Keratinocyte (primary cell): ENCODE measurements around the gene NLGN3. TPM values are rescaled to one million over a fixed set of nuclear protein-coding genes. Genes with fewer than 3 reads are reported as not detected.

ENCODE experiments used
- DNase-seq: peaks from one replicate; pipeline ENCODE4 v3.0.0-alpha.2; 2011; ENCODE audit warnings: low read depth, missing footprints, low spot score
- FAIRE-seq: peaks from 2 replicates; lab custom pipeline; 2011; peaks lifted over from hg19 to GRCh38; lab: Jason Lieb, UNC
- H2AFZ ChIP-seq: 2 replicates; pipeline ENCODE4 v1.6.0; 2012; ENCODE audit warnings: low read length, control low read depth, inconsistent platforms; ENCODE audit not compliant: control insufficient read depth
- H3K27ac ChIP-seq: 2 replicates; pipeline ENCODE4 v1.5.1; 2011; ENCODE audit warnings: low read length; ENCODE audit not compliant: control insufficient read depth, insufficient read depth
- H3K27me3 ChIP-seq: 3 replicates; pipeline ENCODE4 v1.6.0; 2011; ENCODE audit warnings: low read length; ENCODE audit not compliant: control insufficient read depth, insufficient read depth; ENCODE audit errors: extremely low read depth
- H3K36me3 ChIP-seq, 2 experiments: 2 replicates in 1 of 2; 3 replicates in 1 of 2; pipeline ENCODE4 v1.5.1; 2011; ENCODE audit warnings: low read length in 2 of 2, mild to moderate bottlenecking in 1 of 2; ENCODE audit not compliant: control insufficient read depth in 2 of 2, insufficient read depth in 2 of 2; ENCODE audit errors: extremely low read depth in 1 of 2
- H3K4me1 ChIP-seq: 3 replicates; pipeline ENCODE4 v1.5.1; 2011; ENCODE audit warnings: low read length; ENCODE audit not compliant: control insufficient read depth, insufficient read depth; ENCODE audit errors: extremely low read depth
- H3K4me2 ChIP-seq: 3 replicates; pipeline ENCODE4 v1.6.0; 2011; ENCODE audit warnings: low read depth, low read length; ENCODE audit not compliant: control insufficient read depth, insufficient read depth; ENCODE audit errors: extremely low read depth
- H3K4me3 ChIP-seq, 3 experiments: fragments of 200-600 bp in 1 of 3; sonication (generic) in 1 of 3; 2 replicates in 2 of 3; 3 replicates in 1 of 3; pipeline ENCODE4 v1.5.1; 2011 to 2016; ENCODE audit warnings: low read length in 3 of 3, mild to moderate bottlenecking in 3 of 3, control low read depth in 2 of 3, inconsistent platforms in 1 of 3, low read depth in 1 of 3, mixed read lengths in 1 of 3, mixed run types in 1 of 3, moderate library complexity in 1 of 3; ENCODE audit not compliant: control insufficient read depth in 2 of 3, insufficient read depth in 2 of 3; ENCODE audit errors: extremely low read depth in 1 of 3
- H3K79me2 ChIP-seq: 2 replicates; pipeline ENCODE4 v1.6.0; 2012; ENCODE audit warnings: low read length; ENCODE audit not compliant: control insufficient read depth, insufficient read depth
- H3K9ac ChIP-seq: 3 replicates; pipeline ENCODE4 v1.6.0; 2011; ENCODE audit warnings: low read length; ENCODE audit not compliant: control insufficient read depth, insufficient read depth; ENCODE audit errors: extremely low read depth
- H3K9me1 ChIP-seq: 3 replicates; pipeline ENCODE4 v1.6.0; 2011; ENCODE audit warnings: low read length; ENCODE audit not compliant: control insufficient read depth, insufficient read depth; ENCODE audit errors: extremely low read depth
- H3K9me3 ChIP-seq: 2 replicates; pipeline ENCODE4 v1.5.1; 2012; ENCODE audit warnings: low read depth, low read length; ENCODE audit not compliant: control insufficient read depth
- H4K20me1 ChIP-seq: 3 replicates; pipeline ENCODE4 v1.6.0; 2011; ENCODE audit warnings: low read length; ENCODE audit not compliant: control insufficient read depth, insufficient read depth; ENCODE audit errors: extremely low read depth
- EZH2 ChIP-seq: IDR thresholded peaks from one replicate; pipeline ENCODE4 v1.6.1; 2012; ENCODE audit warnings: inconsistent platforms, mild to moderate bottlenecking, low read length, moderate library complexity
- dilution Hi-C: fragments of 300-500 bp; cut with MboI; formaldehyde crosslinking; loops from one replicate; pipeline ENCODE4 v1.7.0; 2020; ENCODE audit warnings: low sequenced_read_pairs; ENCODE audit not compliant: extremely low pct_ligation_motif_present
- polyA plus RNA-seq, 5 experiments: library from polyadenylated mRNA; depleted of rRNA in 3 of 5; stranded (reverse) in 3 of 5; stranded (forward) in 1 of 5; unstranded in 1 of 5; fragments of >200 nt; gene quantifications; 1 replicate in 1 of 5; 2 replicates in 3 of 5; 3 replicates in 1 of 5; pipeline versions ENCODE4 v1.2.1 to v1.2.3, GENCODE V29; 2011 to 2012; ENCODE audit warnings: missing spikeins in 2 of 5, low read depth in 1 of 5, low replicate concordance in 1 of 5
- TF ChIP-seq, protein P1 (sequence below), 3 experiments: IDR thresholded peaks in 1 of 3; conservative IDR thresholded peaks in 1 of 3; optimal IDR thresholded peaks in 1 of 3; 2 replicates in 2 of 3; 3 replicates in 1 of 3; pipeline versions ENCODE3 to v1.5.1; 2011; ENCODE audit warnings: low read length in 3 of 3, mild to moderate bottlenecking in 3 of 3, moderate library complexity in 2 of 3, control low read depth in 1 of 3, inconsistent platforms in 1 of 3; ENCODE audit not compliant: insufficient read depth in 2 of 3; ENCODE audit errors: extremely low read depth in 1 of 3

The NLGN3 gene
- polyA plus RNA-seq, 1 donor (not counting 4 experiments of a cell fraction or from before 2014, with no cell fraction given): 0.05 TPM

DNA sequence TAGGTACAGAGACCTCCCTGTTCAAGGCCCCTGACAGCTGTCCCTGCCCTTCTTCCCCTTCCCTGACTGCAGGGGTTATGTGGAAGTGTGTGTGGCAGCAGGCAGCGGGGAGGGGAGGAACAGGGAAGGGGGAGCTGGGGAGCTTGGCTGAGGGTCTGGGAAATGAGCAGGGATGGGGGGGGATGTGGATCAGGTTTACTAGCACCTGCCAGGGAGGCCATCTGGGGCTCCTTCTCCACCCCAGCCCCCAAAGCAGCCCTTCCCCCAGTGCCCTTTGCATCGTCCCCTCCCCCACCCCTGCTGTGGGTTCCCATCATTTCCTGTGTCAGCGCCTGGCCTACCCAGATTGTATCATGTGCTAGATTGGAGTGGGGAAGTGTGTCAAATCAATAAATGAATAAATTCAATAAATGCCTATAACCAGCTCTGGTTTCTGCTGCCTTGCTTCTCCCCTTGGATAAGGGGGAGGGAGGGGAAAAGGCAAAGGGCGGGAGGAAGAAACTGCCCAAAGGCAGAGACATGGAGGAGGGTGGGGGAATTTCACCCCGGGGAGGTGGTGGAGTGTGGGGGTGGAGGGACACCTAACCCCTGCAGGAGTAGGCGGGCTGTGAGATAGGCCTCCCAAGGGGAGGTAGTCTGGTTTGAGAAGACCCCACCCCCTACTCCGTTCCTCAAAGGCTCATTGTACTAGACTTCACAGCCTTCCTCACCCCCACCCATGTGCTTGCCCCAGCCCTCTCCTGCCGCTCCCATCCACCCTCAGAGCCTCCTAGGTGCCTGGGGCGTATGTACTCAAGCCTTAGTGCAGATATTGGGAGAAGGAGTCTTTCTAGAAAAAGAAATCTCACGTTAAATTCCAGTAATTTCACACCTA, 41.3 kb upstream of the NLGN3 start:
- Histone ChIP-seq H3K27ac (no peak overlapping the region), H3K9ac (no peak overlapping the region), H3K27me3 (no peaks in the 10 kb centered on the region), H3K9me3 (no peaks in the 10 kb centered on the region), H3K36me3 (no peaks in the 10 kb centered on the region), H3K4me2 (no peak overlapping the region), H2AFZ (no peak overlapping the region), H3K4me3 (no peak overlapping the region), H3K79me2 (no peaks in the 10 kb centered on the region), H3K4me1 (no peaks in the 10 kb centered on the region), H3K9me1 (no peaks in the 10 kb centered on the region), H4K20me1 (no peaks in the 10 kb centered on the region)
- FAIRE-seq: no peak
- no peak for DNase-seq
- dilution Hi-C loops: no loop called here
- TF ChIP-seq, protein P1, sequence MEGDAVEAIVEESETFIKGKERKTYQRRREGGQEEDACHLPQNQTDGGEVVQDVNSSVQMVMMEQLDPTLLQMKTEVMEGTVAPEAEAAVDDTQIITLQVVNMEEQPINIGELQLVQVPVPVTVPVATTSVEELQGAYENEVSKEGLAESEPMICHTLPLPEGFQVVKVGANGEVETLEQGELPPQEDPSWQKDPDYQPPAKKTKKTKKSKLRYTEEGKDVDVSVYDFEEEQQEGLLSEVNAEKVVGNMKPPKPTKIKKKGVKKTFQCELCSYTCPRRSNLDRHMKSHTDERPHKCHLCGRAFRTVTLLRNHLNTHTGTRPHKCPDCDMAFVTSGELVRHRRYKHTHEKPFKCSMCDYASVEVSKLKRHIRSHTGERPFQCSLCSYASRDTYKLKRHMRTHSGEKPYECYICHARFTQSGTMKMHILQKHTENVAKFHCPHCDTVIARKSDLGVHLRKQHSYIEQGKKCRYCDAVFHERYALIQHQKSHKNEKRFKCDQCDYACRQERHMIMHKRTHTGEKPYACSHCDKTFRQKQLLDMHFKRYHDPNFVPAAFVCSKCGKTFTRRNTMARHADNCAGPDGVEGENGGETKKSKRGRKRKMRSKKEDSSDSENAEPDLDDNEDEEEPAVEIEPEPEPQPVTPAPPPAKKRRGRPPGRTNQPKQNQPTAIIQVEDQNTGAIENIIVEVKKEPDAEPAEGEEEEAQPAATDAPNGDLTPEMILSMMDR (optimal IDR thresholded peaks at IDR 0.05 in 1 of 3, IDR thresholded peaks at IDR 0.05 in 1 of 3, conservative IDR thresholded peaks at IDR 0.05 in 1 of 3; ENCODE audit: extremely low read depth in 1 of 3, insufficient read depth in 2 of 3, low read length in 3 of 3): no peak
- TF ChIP-seq EZH2: no peak

DNA sequence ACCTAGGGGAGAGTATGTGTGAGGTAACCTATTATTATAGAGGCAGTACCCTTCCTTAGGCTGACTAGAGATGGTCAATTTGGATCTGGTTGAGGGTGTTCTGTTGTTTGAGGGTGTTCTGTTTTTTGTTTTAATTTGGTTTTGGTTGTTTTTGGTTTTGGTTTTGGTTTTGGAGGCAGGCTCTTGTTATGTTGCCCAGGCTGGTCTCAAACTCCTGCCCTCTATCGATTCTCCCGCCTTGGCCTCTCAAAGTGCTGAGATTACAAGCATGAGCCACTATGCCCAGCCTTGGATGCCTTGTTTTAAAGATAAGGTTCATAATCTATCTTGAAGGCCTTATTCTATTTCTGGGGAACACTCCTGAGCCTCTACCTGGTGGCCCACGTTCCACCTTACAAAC, 39.0 kb upstream of the NLGN3 start:
- TF ChIP-seq, protein P1 (optimal IDR thresholded peaks at IDR 0.05 in 1 of 3, IDR thresholded peaks at IDR 0.05 in 1 of 3, conservative IDR thresholded peaks at IDR 0.05 in 1 of 3; ENCODE audit: extremely low read depth in 1 of 3, insufficient read depth in 2 of 3, low read length in 3 of 3): no peak
- TF ChIP-seq EZH2: no peak
- H2AFZ ChIP-seq: no peak overlapping the region
- no peaks in the 10 kb centered on the region for H4K20me1 ChIP-seq
- DNase-seq (no peak), FAIRE-seq (no peak)
- H3K36me3 ChIP-seq: no peaks in the 10 kb centered on the region
- H3K4me1 ChIP-seq: no peaks in the 10 kb centered on the region
- no peak overlapping the region for H3K4me3 ChIP-seq
- H3K9me3 ChIP-seq: no peaks in the 10 kb centered on the region
- H3K27me3 ChIP-seq: no peaks in the 10 kb centered on the region
- dilution Hi-C loops: no loop called here
- no peaks in the 10 kb centered on the region for H3K79me2 ChIP-seq
- H3K4me2 ChIP-seq: no peak overlapping the region
- H3K27ac ChIP-seq: no peak overlapping the region
- no peak overlapping the region for H3K9ac ChIP-seq
- H3K9me1 ChIP-seq: no peaks in the 10 kb centered on the region
